Omental fat pad (tissue), 4 donors: ENCODE measurements around the gene GFRA3. TPM values are rescaled to one million over a fixed set of nuclear protein-coding genes. Genes with fewer than 3 reads are reported as not detected.
"Not testable (repeated sequence)": the region's sequence is repeated elsewhere in the genome, so short reads cannot be mapped to it uniquely, and the experiment has no call there.

Experiments
- ATAC-seq: fragments of 150-250 bp; one replicate; pipeline ENCODE4 v1.9.1; 2016; ENCODE audit warnings: mild to moderate bottlenecking, moderate library complexity; ENCODE audit not compliant: low FRiP score
- DNase-seq: peaks from one replicate; pipeline ENCODE4 v3.0.0-alpha.2; 2019; ENCODE audit warnings: low spot score
- CTCF ChIP-seq, 3 donors: fragments of 450-650 bp; IDR thresholded peaks; one replicate each; pipeline ENCODE4 v1.5.1; 2016 to 2017; ENCODE audit warnings: antibody characterized with exemption in 3 of 3, mild to moderate bottlenecking in 3 of 3, moderate library complexity in 2 of 3
- total RNA-seq, 4 donors: library from RNA; depleted of rRNA; stranded (reverse); fragments of >200 nt; gene quantifications; one replicate each; pipeline ENCODE4 v1.1.0, GENCODE V29; 2016

The GFRA3 gene
- total RNA-seq, result 1 to 10 TPM in 1 of 4 donors, not detected in 3; 1.3 TPM

GRCh38 chr5:138274189-138274853, at the start of gene GFRA3:
Gene GFRA3 (minus strand): TSS chr5:138274621. CDS start chr5:138274424, 197 bp downstream.
- no peak for TF ChIP-seq CTCF (IDR thresholded peaks at IDR 0.05)
- no peak for ATAC-seq
- DNase-seq, result no peak

GRCh38 chr5:138318211-138318610, 43.8 kb upstream of the GFRA3 start:
- DNase-seq, ATAC-seq: not testable (repeated sequence)

- ATAC-seq, result no peak
- no peak for TF ChIP-seq CTCF (IDR thresholded peaks at IDR 0.05)
- no peak for DNase-seq
Observed at GRCh38 chr5:138316355-138316754, 41.9 kb upstream of the GFRA3 start.

GRCh38 chr5:138315751-138316278, 41.4 kb upstream of the GFRA3 start:
- TF ChIP-seq CTCF (IDR thresholded peaks at IDR 0.05), result no peak
- DNase-seq (no peak), ATAC-seq (no peak)

GRCh38 chr5:138305797-138306196, 31.4 kb upstream of the GFRA3 start:
- no peak for TF ChIP-seq CTCF (IDR thresholded peaks at IDR 0.05)
- no peak for DNase-seq
- no peak for ATAC-seq

GRCh38 chr5:138303372-138303771, 29.0 kb upstream of the GFRA3 start:
- ATAC-seq (no peak), DNase-seq (no peak)
- no peak for TF ChIP-seq CTCF (IDR thresholded peaks at IDR 0.05)

GRCh38 chr5:138289296-138289695, 14.9 kb upstream of the GFRA3 start:
- ATAC-seq (no peak), DNase-seq (no peak)
- TF ChIP-seq CTCF (IDR thresholded peaks at IDR 0.05), result no peak
